ENCODE measurements around the gene TBC1D1.

Gene TBC1D1

GRCh38 chr4:38109370-38109769 is 218.5 kb downstream of the TBC1D1 start:
- DNase-seq: no peak

DNA sequence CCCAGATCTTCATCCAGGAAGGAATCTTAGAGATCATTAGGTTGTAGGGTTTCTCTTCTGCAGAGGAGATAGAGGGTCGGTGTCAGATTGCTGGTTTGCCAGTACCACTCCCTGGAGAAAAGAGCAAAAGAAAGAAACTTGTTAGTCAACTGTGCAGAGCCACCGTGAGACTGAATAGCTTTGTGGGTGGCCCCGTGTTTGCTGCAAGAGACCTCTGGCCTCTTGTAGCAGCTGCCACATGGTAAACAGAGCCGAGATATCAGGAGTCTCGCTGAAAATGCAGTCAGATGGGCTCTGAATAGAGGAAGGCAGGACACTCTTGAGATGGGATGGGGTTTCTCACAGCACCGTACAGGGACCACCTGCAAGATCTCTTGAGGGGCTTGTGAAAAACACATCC is 219.0 kb downstream of the TBC1D1 start:
- DNase-seq: no peak

GRCh38 chr4:38111024-38111423 is 220.1 kb downstream of the TBC1D1 start:
- DNase-seq: no peak

- no peak for DNase-seq
These were observed 220.8 kb downstream of the TBC1D1 start for GRCh38 chr4:38111717-38112116.

GRCh38 chr4:38113132-38113531 is 222.2 kb downstream of the TBC1D1 start:
- no peak for DNase-seq

GRCh38 chr4:38113551-38113950 is 222.7 kb downstream of the TBC1D1 start:
- no peak for DNase-seq

DNA sequence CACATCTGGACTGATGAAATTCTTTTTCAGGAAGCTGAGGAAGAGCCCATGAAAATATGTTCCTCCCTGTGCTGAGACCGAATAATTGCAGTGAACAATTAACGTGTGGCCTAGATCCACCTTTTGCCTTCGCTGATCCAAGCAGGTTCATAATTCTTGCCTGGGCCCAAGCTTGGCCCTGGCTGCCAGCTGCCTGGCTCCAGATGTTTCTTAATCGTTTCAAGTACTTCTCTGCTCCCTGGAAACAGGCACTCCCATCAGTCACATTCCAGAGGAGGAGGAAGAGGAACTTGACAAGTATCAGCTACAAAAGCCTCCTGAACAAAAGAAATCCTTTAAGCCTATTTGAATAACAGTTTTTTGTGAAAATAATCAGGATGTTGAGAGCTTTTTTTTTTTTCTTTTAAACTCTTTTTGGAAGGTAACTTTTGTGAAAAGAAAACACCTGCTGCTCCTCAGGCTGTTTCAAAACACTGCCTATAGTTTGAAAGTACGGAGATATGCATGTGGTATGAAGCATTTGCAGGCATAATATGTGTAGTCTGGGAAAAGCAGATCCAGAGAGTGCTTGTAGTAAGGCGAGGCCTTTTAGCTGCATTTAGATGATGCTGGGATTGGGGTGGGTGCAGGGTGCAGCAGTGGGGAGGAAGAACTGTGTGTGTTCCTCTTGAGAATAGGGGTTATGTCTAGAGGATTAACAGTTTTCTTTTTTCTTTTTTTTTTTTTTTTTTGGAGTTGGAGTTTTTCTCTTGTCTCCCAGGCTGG is 223.7 kb downstream of the TBC1D1 start:
- DNase-seq: no peak

DNA sequence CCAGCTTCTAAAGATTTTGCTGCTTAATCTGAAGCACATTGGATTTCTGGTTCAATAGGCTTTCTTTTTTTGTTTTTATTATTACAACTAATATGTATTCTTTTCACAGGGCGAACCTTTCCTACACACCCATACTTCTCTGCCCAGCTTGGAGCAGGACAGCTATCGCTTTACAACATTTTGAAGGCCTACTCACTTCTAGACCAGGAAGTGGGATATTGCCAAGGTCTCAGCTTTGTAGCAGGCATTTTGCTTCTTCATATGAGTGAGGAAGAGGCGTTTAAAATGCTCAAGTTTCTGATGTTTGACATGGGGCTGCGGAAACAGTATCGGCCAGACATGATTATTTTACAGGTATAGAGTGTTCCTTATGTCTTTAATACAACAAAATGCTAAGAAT is 224.7 kb downstream of the TBC1D1 start:
- no peak for DNase-seq

DNA sequence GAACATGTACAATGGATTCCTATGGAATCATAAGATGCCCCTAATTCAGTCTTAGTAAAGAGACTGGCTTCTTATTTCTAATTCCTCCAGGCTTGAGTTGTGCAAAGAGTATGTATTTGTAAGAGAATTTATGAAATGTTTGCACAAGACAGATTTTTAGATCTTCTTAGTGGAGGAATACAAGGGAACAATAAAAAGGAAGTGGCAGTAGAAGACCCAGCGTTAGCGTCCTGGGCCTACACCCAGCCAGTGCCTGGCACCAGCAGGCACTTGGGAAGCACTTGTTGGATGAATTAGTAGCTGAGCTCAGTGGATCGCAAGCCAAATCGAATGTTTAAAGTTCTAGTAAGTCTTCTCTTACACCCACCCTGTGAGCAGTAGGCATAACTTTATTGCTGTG is 226.7 kb downstream of the TBC1D1 start:
- DNase-seq: no peak

- DNase-seq: no peak
These were observed 228.9 kb downstream of the TBC1D1 start for GRCh38 chr4:38119668-38120385.

GRCh38 chr4:38120772-38121171 is 229.9 kb downstream of the TBC1D1 start:
- DNase-seq: no peak

- DNase-seq: no peak
These were observed 231.2 kb downstream of the TBC1D1 start for GRCh38 chr4:38122060-38122459.

- no peak for DNase-seq
These were observed 232.7 kb downstream of the TBC1D1 start for GRCh38 chr4:38123555-38123954.

DNA sequence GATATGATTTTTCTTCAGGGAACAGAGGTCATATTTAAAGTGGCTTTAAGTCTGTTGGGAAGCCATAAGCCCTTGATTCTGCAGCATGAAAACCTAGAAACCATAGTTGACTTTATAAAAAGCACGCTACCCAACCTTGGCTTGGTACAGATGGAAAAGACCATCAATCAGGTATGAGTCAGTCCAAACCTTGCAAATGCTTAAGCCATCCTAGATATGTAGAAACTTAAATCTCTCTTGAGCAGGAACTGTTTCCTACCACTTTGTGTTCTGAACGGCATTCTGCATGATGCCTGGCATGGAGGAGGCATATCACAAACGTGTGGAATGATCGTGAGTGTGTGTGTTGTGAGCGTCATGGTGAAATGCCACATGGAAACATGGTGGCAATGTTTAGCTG is 234.1 kb downstream of the TBC1D1 start:
- no peak for DNase-seq

- DNase-seq: no peak
These were observed 234.9 kb downstream of the TBC1D1 start for GRCh38 chr4:38125816-38126215.

DNA sequence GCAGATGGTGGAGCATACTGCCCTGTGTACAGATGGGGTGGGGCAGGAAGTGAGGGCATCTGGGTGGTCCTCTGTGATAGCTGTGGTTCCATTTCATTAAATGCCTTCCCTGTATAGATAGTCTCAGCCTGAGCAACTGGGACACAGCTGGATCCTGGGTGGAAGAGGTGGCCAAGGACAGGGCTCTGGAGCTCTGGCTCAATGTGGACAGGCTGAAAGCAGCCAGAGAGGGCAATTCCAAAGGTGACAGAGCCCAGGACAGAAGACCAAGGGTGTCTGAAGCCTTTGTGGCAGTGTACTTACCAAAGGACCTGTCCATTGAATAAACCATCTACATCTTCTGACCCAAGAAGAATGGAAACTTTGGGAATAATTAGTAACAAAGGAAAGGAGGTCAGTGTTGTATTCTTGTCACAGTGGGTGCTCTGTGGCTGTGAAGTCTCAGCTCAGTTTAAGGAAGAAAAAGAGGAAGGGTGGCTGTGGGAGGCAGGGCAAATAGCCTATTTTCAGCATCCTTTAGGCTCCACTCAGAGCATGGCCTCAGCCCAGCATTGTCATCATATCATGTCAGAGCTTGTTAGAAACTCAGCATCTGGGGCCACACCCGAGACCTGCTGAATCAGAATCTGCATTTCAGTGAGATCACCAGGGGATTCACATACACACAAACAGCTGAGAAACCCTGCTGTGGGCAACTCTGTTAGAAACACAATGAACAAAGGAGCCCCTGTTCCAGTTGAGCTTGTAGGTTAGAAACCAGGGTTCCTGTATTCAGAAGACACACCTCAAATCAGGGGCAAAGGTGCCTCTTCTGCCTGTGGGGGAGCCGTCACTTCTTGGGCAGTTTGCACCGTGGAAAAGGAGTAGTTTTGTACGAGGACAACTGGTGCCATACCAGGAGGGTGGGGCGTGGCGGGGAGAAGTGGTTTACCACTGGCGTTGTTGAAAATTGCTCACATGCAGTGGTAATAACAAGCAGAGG is 237.9 kb downstream of the TBC1D1 start:
- DNase-seq: no peak

DNA sequence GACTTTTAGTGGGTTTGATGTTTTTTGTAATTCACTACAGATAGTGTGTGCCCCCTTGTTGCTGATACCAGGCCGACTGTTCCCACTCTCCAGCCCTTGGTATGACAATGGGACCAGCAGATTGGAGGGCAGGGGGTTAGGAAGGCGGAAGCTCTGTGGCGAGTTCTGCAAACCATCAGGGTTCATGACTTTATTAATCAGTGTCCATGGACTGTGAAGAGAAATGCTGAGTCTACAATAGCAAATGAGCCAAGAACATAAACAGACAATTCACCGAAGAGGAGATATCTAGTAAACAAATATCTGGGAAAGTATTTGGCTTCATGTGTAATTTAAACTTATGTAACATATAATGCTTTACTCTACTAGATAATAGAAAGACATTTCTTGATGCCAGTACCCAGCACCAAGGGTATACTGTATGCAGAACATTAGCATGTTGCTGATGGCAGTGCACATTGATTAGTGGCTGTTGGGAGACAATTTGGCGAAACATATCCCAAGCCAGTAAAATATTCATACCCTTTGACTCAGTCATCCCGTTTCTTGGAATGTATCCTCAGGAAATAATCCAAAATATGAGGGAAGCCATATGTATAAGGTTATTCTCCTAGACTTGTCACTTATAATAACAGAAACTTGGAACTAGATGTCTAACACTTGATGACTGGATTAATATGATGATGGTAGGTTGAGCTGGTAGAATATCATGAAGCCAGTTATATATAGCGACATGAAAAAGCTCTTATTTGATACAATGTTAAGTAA is 238.8 kb downstream of the TBC1D1 start:
- DNase-seq: no peak

- DNase-seq: no peak
These were observed 240.0 kb downstream of the TBC1D1 start for GRCh38 chr4:38130884-38131283.

GRCh38 chr4:38131371-38132091 is 240.6 kb downstream of the TBC1D1 start:
- DNase-seq: no peak

DNA sequence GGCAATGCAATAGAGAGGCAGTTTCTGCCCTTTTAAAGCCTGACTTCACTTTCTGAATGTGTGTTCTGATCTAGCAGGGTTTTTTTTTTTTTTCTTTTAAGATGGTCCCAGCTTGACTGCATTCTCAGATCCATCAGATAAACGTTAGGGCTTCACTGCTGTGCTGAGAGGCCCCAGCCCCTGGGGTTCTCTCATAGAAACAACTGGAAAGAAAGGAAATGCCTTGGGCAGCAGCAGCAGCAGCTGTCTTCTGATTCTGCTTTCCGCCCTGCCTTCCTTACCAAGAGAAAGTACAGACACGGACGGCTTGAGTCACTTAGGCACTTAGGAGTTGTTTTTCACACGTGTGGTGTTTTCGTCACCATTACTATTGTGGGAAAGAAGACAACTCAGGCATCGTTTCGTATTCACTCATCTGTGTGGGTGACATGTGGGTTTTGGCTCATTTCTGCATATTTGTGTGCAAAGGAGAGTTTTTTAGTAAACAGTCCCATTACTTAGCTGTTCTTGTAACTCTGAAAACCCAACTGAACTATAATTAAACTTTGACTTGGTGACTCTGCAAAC is 241.3 kb downstream of the TBC1D1 start:
- DNase-seq: no peak
